Panc1 (cell line): Measurements from ENCODE around the gene CHD6. TPM values are rescaled to one million over a fixed set of nuclear protein-coding genes. Genes with fewer than 3 reads are reported as not detected.

Experiments
- ATAC-seq: fragments of 200-7000 bp; cut with Tn5 transposase; 2 replicates; pipeline ENCODE4 v1.9.1; 2020; ENCODE audit warnings: mild to moderate bottlenecking, moderate library complexity
- BruUV-seq: library from RNA; stranded (reverse); fragments of 400-500 nt; replicated peaks from 2 replicates; lab custom pipeline; 2021; lab: Mats Ljungman, UMichigan
- CTCF ChIA-PET: fragments of 300-600 bp; sonication (Branson Sonifier 250); formaldehyde crosslinking; loops from one replicate; lab custom pipeline; 2022; ENCODE audit warnings: antibody characterized with exemption; lab: Charles Lee
- POLR2A ChIA-PET: fragments of 300-600 bp; sonication (Branson Sonifier 250); formaldehyde crosslinking; loops from one replicate; lab custom pipeline; 2022; ENCODE audit warnings: antibody characterized with exemption; lab: Charles Lee
- DNase-seq: peaks from one replicate; pipeline ENCODE4 v3.0.0-alpha.2; 2010; ENCODE audit warnings: low read depth, low spot score
- H3K27ac ChIP-seq: 2 replicates; pipeline ENCODE4 v1.5.1; 2011; ENCODE audit warnings: mild to moderate bottlenecking, low read length, inconsistent platforms
- H3K27me3 ChIP-seq: fragments of 200-500 bp; sonication (Bioruptor generic); 2 replicates; pipeline ENCODE4 v1.6.0; 2014; ENCODE audit warnings: low read length, inconsistent platforms; ENCODE audit not compliant: control insufficient read depth, insufficient read depth
- H3K36me3 ChIP-seq: fragments of 200-500 bp; sonication (Bioruptor generic); 2 replicates; pipeline ENCODE4 v1.5.1; 2014; ENCODE audit warnings: inconsistent platforms, mild to moderate bottlenecking, low read length, moderate library complexity; ENCODE audit not compliant: control insufficient read depth, insufficient read depth
- H3K4me1 ChIP-seq: 2 replicates; pipeline ENCODE4 v1.5.1; 2011; ENCODE audit warnings: inconsistent platforms, mild to moderate bottlenecking, low read length, moderate library complexity; ENCODE audit not compliant: control insufficient read depth, insufficient read depth
- H3K4me3 ChIP-seq, 2 experiments: 2 replicates each; pipeline ENCODE4 v1.5.1; 2011 to 2012; ENCODE audit warnings: low read depth in 2 of 2, low read length in 2 of 2, mild to moderate bottlenecking in 2 of 2, inconsistent platforms in 1 of 2, moderate library complexity in 1 of 2
- H3K9me3 ChIP-seq: fragments of 200-500 bp; sonication (Bioruptor generic); 2 replicates; pipeline ENCODE4 v1.5.1; 2014; ENCODE audit warnings: low read depth, mild to moderate bottlenecking, inconsistent platforms, low read length, moderate library complexity; ENCODE audit not compliant: control insufficient read depth, insufficient read depth
- POLR2AphosphoS5 ChIP-seq: IDR thresholded peaks from 2 replicates; pipeline ENCODE4 v1.6.1; 2012; ENCODE audit warnings: mild to moderate bottlenecking, low read depth, low read length, moderate library complexity
- SIN3A ChIP-seq: IDR thresholded peaks from 2 replicates; pipeline ENCODE4 v1.6.1; 2012; ENCODE audit warnings: low read depth, mild to moderate bottlenecking, low read length, moderate library complexity, borderline replicate concordance; ENCODE audit not compliant: insufficient read depth
- TCF7L2 ChIP-seq: IDR thresholded peaks from 2 replicates; pipeline ENCODE4 v1.6.1; 2011; ENCODE audit warnings: mild to moderate bottlenecking, low read depth, low read length, inconsistent platforms
- in situ Hi-C: cut with HindIII; loops from 2 replicates; pipeline ENCODE4 v1.10.0; 2016; ENCODE audit warnings: low sequenced_read_pairs, low pct_unique_long_range_greater_than_20kb
- intact Hi-C: fragments of 100-400 bp; cut with micrococcal nuclease; formaldehyde crosslinking; loops from one replicate; pipeline ENCODE4 v1.10.0; 2022; ENCODE audit not compliant: unreplicated experiment
- total RNA-seq: library from RNA; stranded (reverse); gene quantifications from one replicate; pipeline ENCODE4 v1.2.1, GENCODE V29; 2021; ENCODE audit not compliant: unreplicated experiment
- TF ChIP-seq, protein P1 (sequence below), 2 experiments: IDR thresholded peaks; 2 replicates each; pipeline ENCODE4 v1.6.1; 2011 to 2012; ENCODE audit warnings: low read depth in 2 of 2, control low read depth in 1 of 2, low read length in 1 of 2, mild to moderate bottlenecking in 1 of 2, moderate library complexity in 1 of 2; ENCODE audit not compliant: insufficient read depth in 1 of 2
- TF ChIP-seq, protein P2 (sequence below): fragments of 450-650 bp; IDR thresholded peaks from 2 replicates; pipeline ENCODE4 v1.5.1; 2017; ENCODE audit warnings: mild to moderate bottlenecking

CHD6 gene
- total RNA-seq, 1 experiment from 2014 or later, result 21.3 TPM

DNA sequence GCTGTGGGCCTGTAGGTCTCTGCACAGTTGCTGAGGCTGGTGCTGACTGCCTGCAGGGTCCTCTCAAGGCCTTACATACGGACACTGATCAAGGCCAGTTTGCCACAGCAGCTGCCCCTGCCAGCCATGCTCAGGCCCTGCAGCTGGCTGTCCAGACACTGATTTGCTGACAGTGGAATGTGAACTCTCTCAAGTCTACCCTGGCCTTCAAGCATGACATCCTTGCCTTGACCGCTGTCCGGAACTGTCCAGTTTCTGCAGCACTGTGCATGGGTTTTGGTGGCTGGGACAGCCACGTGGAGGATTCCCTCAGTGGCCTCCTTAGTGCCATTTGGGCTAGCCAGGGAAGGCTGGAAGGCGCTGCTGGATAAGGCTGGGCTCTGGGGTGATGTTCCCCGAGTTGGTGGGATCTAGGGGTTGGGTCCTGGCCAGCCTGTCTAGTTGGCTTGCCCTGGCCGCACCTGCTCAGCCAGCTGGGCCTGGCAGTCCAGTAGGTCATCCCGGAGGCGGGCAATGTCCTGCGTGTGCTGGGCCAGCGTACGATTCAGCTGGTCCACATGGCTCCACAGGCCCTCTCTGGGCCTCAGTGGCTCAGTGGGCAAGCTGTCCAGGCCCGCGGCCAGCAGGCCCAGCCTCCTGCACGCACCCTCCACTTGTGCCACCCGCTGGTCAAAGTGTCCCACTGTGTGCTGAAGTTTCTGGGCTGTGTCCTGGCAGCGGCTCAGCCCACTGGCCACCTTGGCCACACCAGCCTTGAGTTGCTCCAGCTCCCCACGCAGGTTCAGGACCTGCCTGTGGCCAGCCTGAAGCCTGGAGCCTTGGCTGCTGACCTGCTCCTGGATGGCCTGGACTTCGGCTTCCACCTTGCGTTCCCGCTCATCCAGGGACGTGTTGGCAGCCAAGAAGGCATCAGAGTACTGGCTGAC lies 257.1 kb downstream of the CHD6 start:
- in situ Hi-C loops (no loop called here), intact Hi-C loops (no loop called here)
- no peaks in the 10 kb centered on the region for H3K9me3 ChIP-seq
- no TSS peak for BruUV-seq
- H3K36me3 ChIP-seq, result no peaks in the 10 kb centered on the region
- ATAC-seq (peak; percentile 18; the same call in 1 of the 2 replicates), DNase-seq (no peak)
- ChIA-PET CTCF (no interaction called here), POLR2A (no interaction called here)
- no peak overlapping the region for H3K4me3 ChIP-seq
- H3K4me1 ChIP-seq, result no peaks in the 10 kb centered on the region
- TF ChIP-seq TCF7L2 (no peak), SIN3A (no peak), POLR2AphosphoS5 (no peak)
- TF ChIP-seq, protein P1, sequence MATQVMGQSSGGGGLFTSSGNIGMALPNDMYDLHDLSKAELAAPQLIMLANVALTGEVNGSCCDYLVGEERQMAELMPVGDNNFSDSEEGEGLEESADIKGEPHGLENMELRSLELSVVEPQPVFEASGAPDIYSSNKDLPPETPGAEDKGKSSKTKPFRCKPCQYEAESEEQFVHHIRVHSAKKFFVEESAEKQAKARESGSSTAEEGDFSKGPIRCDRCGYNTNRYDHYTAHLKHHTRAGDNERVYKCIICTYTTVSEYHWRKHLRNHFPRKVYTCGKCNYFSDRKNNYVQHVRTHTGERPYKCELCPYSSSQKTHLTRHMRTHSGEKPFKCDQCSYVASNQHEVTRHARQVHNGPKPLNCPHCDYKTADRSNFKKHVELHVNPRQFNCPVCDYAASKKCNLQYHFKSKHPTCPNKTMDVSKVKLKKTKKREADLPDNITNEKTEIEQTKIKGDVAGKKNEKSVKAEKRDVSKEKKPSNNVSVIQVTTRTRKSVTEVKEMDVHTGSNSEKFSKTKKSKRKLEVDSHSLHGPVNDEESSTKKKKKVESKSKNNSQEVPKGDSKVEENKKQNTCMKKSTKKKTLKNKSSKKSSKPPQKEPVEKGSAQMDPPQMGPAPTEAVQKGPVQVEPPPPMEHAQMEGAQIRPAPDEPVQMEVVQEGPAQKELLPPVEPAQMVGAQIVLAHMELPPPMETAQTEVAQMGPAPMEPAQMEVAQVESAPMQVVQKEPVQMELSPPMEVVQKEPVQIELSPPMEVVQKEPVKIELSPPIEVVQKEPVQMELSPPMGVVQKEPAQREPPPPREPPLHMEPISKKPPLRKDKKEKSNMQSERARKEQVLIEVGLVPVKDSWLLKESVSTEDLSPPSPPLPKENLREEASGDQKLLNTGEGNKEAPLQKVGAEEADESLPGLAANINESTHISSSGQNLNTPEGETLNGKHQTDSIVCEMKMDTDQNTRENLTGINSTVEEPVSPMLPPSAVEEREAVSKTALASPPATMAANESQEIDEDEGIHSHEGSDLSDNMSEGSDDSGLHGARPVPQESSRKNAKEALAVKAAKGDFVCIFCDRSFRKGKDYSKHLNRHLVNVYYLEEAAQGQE (IDR thresholded peaks at IDR 0.05; ENCODE audit: insufficient read depth in 1 of 2, low read depth in 2 of 2, low read length in 1 of 2), result no peak
- TF ChIP-seq, protein P2, sequence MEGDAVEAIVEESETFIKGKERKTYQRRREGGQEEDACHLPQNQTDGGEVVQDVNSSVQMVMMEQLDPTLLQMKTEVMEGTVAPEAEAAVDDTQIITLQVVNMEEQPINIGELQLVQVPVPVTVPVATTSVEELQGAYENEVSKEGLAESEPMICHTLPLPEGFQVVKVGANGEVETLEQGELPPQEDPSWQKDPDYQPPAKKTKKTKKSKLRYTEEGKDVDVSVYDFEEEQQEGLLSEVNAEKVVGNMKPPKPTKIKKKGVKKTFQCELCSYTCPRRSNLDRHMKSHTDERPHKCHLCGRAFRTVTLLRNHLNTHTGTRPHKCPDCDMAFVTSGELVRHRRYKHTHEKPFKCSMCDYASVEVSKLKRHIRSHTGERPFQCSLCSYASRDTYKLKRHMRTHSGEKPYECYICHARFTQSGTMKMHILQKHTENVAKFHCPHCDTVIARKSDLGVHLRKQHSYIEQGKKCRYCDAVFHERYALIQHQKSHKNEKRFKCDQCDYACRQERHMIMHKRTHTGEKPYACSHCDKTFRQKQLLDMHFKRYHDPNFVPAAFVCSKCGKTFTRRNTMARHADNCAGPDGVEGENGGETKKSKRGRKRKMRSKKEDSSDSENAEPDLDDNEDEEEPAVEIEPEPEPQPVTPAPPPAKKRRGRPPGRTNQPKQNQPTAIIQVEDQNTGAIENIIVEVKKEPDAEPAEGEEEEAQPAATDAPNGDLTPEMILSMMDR, result no peak
- H3K27me3 ChIP-seq, result no peaks in the 10 kb centered on the region; the same call in 1 of the 2 replicates
- no peak overlapping the region for H3K27ac ChIP-seq

DNA sequence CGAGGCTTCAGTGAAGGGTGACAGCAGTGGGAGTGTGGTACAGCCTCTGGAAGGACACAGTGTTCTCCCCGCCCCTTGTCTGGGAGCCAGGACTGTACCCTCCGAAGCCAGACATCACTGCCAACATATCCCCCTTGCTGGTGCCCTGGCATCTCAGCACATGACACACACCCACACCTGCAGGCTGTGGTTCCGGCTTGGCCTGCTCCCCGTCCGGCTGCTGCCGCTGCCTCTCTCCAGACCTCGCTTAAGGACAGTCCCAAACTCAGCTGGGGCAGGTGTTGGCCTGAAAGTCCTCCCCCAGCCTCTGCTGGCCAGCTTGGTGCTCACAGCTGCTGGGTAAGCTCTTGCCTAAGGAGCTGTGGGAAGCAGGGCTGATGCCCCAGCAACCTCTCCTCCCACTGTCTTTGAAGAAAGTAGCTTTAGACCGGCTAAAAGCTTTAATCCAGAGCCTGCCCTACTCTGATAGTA lies 258.6 kb downstream of the CHD6 start:
- Histone ChIP-seq H3K36me3 (no peaks in the 10 kb centered on the region), H3K4me1 (no peaks in the 10 kb centered on the region), H3K9me3 (no peaks in the 10 kb centered on the region), H3K27me3 (no peaks in the 10 kb centered on the region), H3K4me3 (no peak overlapping the region), H3K27ac (no peak overlapping the region)
- no peak for TF ChIP-seq SIN3A
- no peak for TF ChIP-seq POLR2AphosphoS5
- in situ Hi-C loops, result no loop called here
- TSS peak; percentile 71 for BruUV-seq
- DNase-seq (no peak), ATAC-seq (no peak)
- ChIA-PET POLR2A (no interaction called here), CTCF (interaction anchor here (0.7 kb wide), 1 partner anchor 19 kb away, joined by 3 read pairs; the partner anchor contains the start of gene LPIN3)
- intact Hi-C loops, result no loop called here

- Histone ChIP-seq H3K4me3 (no peak overlapping the region), H3K27me3 (no peaks in the 10 kb centered on the region), H3K27ac (no peak overlapping the region), H3K9me3 (no peaks in the 10 kb centered on the region), H3K4me1 (no peaks in the 10 kb centered on the region), H3K36me3 (no peaks in the 10 kb centered on the region)
- CTCF ChIA-PET, result interaction anchor here (0.7 kb wide), 1 partner anchor 18 kb away, joined by 3 read pairs; the partner anchor contains the start of gene LPIN3
- POLR2A ChIA-PET, result no interaction called here
- ATAC-seq (no peak), DNase-seq (no peak)
- TF ChIP-seq POLR2AphosphoS5 (no peak), SIN3A (no peak), TCF7L2 (no peak)
- TF ChIP-seq, protein P1 (IDR thresholded peaks at IDR 0.05; ENCODE audit: insufficient read depth in 1 of 2, low read depth in 2 of 2, low read length in 1 of 2), result no peak
- TF ChIP-seq, protein P2, result no peak
- intact Hi-C loops (no loop called here), in situ Hi-C loops (no loop called here)
- BruUV-seq, result no TSS peak
Observed at GRCh38 chr20:41358717-41359116, 259.5 kb downstream of the CHD6 start.
